ENCODE measurements around the gene POU3F4.

DNA sequence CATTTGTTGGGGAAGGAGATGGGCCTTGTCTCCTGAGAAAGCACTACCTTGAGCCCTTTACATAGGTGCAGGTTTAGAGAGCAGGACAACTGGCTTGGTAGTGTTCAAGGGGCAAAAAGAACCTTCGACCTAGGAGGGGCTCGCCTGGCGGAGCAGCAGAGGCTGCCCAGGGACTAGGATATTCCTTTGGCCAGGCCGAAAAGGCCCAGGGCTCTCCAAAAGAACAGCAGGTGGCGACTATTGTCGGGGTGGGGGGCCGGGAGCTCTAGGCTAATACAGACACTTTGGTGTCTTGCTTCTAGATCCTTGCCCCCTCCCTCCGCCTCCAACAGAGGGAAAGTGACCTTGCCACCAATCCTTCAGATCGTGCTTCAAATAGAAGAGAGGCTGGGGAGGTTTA lies 7.1 kb upstream of the POU3F4 start:
- TF ChIP-seq, protein P1, sequence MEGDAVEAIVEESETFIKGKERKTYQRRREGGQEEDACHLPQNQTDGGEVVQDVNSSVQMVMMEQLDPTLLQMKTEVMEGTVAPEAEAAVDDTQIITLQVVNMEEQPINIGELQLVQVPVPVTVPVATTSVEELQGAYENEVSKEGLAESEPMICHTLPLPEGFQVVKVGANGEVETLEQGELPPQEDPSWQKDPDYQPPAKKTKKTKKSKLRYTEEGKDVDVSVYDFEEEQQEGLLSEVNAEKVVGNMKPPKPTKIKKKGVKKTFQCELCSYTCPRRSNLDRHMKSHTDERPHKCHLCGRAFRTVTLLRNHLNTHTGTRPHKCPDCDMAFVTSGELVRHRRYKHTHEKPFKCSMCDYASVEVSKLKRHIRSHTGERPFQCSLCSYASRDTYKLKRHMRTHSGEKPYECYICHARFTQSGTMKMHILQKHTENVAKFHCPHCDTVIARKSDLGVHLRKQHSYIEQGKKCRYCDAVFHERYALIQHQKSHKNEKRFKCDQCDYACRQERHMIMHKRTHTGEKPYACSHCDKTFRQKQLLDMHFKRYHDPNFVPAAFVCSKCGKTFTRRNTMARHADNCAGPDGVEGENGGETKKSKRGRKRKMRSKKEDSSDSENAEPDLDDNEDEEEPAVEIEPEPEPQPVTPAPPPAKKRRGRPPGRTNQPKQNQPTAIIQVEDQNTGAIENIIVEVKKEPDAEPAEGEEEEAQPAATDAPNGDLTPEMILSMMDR (IDR thresholded peaks at IDR 0.05; ENCODE audit: insufficient read depth, low read depth, low read length), result no peak
- TF ChIP-seq EZH2 (IDR thresholded peaks at IDR 0.05; ENCODE audit: insufficient read depth, low read length), result no peak
